WI38 (cell line): Measurements from ENCODE around the gene ORC1.

Experiments
- H3K4me3 ChIP-seq: 2 replicates; pipeline ENCODE4 v1.5.1; 2011; ENCODE audit warnings: low read depth, mild to moderate bottlenecking, control low read depth, low read length
- CTCF ChIP-seq: IDR thresholded peaks from 2 replicates; pipeline ENCODE4 v1.5.1; 2012; ENCODE audit warnings: low read depth, mild to moderate bottlenecking, control low read depth, low read length

ORC1 gene

GRCh38 chr1:52365746-52366516 lies 38.3 kb downstream of the ORC1 start, which contains the start of gene CC2D1B:
Gene CC2D1B, minus strand, starts transcription at chr1:52366205. Its CDS starts 1,585 bp downstream, at chr1:52364620.
- TF ChIP-seq CTCF = no peak
- H3K4me3 ChIP-seq = peak within 1 kb of the TSS; percentile 89

GRCh38 chr1:52365071-52365745 lies 39.0 kb downstream of the ORC1 start:
- TF ChIP-seq CTCF = no peak

GRCh38 chr1:52364235-52364839 lies 39.9 kb downstream of the ORC1 start:
- no peak for TF ChIP-seq CTCF
- peak overlapping the region; percentile 89; the same call in 1 of the 2 replicates for H3K4me3 ChIP-seq

More at GRCh38 chr1:52365071-52365745, 39.0 kb downstream of the ORC1 start:
- H3K4me3 ChIP-seq = peak overlapping the region; percentile 89

- TF ChIP-seq CTCF = no peak
- H3K4me3 ChIP-seq = no peak overlapping the region
Measured at GRCh38 chr1:52360595-52360968, 43.6 kb downstream of the ORC1 start.

- H3K4me3 ChIP-seq = no peak overlapping the region
- no peak for TF ChIP-seq CTCF
Measured at GRCh38 chr1:52359676-52360594, 44.3 kb downstream of the ORC1 start.

GRCh38 chr1:52358851-52359497 lies 45.2 kb downstream of the ORC1 start:
- TF ChIP-seq CTCF = no peak
- H3K4me3 ChIP-seq = no peak overlapping the region
